ENCODE measurements around the gene ARHGAP21. TPM values are rescaled to one million over a fixed set of nuclear protein-coding genes. Genes with fewer than 3 reads are reported as not detected.

The ARHGAP21 gene
- total and polyA plus RNA-seq, 5 experiments from 2014 or later, result 1.7 to 49.6 (median 7.0) TPM

DNA sequence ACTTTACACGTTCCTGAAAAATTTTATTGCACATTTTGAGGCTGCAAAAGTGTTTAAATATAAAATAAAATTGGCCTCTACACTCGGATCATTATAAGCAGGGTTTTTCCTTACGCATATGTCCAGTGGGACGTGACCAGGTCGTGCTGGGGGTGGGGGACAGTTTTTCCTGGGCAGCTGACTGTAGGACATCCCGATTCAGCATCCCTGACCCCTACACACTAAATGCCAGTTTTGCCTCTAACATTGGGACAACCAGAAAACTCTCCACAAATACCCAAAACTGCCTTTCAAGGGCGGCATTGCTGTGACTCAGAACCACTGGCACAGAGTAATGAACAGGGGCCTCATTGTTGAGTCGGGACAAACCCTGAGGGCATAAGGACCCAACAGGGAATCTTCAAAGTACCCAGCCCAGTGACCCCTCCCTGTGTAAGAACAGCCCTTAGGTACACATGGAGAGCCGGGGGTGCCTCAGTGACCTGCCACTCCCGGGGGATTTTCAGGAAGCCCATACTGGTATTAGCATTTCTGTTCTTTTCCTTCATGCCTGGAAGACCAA, 170.6 kb downstream of the ARHGAP21 start:
- H3K36me3 Mint-ChIP-seq, result no peaks in the 10 kb centered on the region
- no peaks in the 10 kb centered on the region for H3K9me3 Mint-ChIP-seq
- H3K4me3 Mint-ChIP-seq, result no peak overlapping the region
- ATAC-seq, result no peak
- H3K27ac Mint-ChIP-seq, result no peak overlapping the region
- POLR2A ChIA-PET, result no interaction called here
- no peak for DNase-seq
- H3K4me1 Mint-ChIP-seq, result peaks cover 3 to 8% (median 6%) of the 10 kb centered on the region in 4 donors
- H3K27me3 Mint-ChIP-seq, result peaks cover 0 to 7% (median 2%) of the 10 kb centered on the region in 5 donors

DNA sequence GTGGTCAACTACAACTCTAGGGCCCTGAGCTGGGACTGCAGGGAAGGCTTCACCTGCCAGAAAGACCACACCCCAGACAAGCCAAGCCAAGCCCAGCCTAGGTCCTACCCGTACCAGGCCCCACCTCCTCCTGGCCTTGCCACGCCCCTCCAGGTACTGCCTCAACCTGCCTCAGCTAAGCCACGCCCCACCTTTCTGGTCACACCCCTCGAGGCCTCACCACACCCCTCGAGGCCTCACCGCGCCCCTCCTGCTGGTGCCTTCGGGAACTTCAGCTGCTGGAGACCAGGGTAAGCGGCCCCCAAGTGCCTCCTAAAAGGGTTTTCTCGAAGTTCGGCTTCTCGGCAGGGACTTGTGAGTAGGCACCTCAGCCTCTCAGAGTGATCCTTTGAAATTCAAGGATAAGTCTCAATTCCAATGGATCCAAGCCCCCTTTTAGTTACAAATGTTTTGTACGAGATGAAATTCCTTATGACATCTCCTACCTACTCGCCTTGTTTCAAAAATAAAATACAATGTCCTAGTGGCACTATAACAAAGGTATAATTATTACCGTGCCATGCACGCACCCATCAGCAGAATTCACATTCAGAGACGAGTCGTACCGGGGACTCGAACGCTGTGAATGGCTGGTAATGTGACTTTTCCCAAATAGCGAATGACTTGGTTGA, 171.2 kb downstream of the ARHGAP21 start:
- peak in 1 of 2 donors; percentile 47 for ATAC-seq

DNA sequence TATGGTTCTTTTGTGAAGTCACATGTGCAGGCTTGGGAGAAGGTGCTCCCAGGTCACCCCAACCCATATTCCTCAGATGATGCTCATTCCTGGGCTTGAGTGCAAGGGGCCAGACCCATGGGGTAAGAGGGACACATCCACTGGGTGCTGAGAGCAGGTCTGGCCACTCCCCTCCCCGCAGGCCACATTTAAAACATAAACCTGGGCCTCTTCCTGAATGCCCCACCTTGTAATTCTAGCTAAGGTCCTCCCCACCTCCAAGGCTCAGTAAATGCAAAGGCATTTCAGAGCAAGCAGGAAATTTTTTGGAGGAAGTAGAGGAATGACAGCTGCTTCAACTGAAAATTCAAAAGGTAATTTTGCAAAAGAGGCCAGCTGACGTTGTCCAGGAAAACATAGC, 172.5 kb downstream of the ARHGAP21 start:
- no peaks in the 10 kb centered on the region for H3K9me3 Mint-ChIP-seq
- H3K4me1 Mint-ChIP-seq, result no peaks in the 10 kb centered on the region

More for the DNA sequence above, 171.2 kb downstream of the ARHGAP21 start:
- no peak overlapping the region for H3K4me3 Mint-ChIP-seq
- POLR2A ChIA-PET, result interaction anchor here (0.8 kb wide), 1 partner anchor 1557 kb away, joined by 3 read pairs; no protein-coding TSS in a partner anchor
- DNase-seq, result peak in 3 of 10 donors; percentile 1 to 26 (median 1)
- H3K27ac Mint-ChIP-seq, result no peak overlapping the region
- peaks cover 0 to 6% (median 2%) of the 10 kb centered on the region in 5 donors for H3K27me3 Mint-ChIP-seq
- no peaks in the 10 kb centered on the region for H3K9me3 Mint-ChIP-seq
- H3K36me3 Mint-ChIP-seq, result no peaks in the 10 kb centered on the region
- peaks cover 3 to 8% (median 6%) of the 10 kb centered on the region in 4 donors for H3K4me1 Mint-ChIP-seq

DNA sequence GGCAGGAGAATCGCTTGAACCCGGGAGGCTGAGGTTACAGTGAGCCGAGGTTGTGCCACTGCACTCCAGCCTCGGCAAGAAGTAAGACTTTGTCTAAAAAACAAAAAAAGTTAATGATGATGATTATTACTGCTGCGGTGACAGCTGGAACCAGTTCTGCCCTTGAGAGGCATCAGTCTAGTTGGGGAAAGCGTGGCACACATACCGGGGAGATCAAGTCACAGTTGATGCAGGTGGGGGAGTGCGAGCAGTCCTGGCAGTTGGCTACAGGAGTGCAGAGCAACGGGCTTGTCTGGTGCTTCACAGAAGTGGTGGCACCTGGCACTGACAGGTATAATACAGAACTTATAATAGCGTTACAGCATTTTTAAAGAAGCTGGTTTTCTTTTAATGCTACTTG, 173.0 kb downstream of the ARHGAP21 start:
- Mint-ChIP-seq H3K36me3 (no peaks in the 10 kb centered on the region), H3K4me1 (no peaks in the 10 kb centered on the region), H3K27ac (no peak overlapping the region), H3K9me3 (peaks cover 0 to 4% (median 0%) of the 10 kb centered on the region in 9 donors), H3K4me3 (no peak overlapping the region), H3K27me3 (peaks cover 0 to 11% (median 2%) of the 10 kb centered on the region in 5 donors)
- ATAC-seq (no peak), DNase-seq (no peak)
- POLR2A ChIA-PET, result no interaction called here

More for the DNA sequence above, 172.5 kb downstream of the ARHGAP21 start:
- H3K27me3 Mint-ChIP-seq, result peaks cover 0 to 6% (median 2%) of the 10 kb centered on the region in 5 donors
- DNase-seq, result no peak
- H3K4me3 Mint-ChIP-seq, result no peak overlapping the region
- H3K36me3 Mint-ChIP-seq, result no peaks in the 10 kb centered on the region
- H3K27ac Mint-ChIP-seq, result peak overlapping the region in 1 of 10 donors; percentile 34
- ATAC-seq, result no peak
- POLR2A ChIA-PET, result no interaction called here

DNA sequence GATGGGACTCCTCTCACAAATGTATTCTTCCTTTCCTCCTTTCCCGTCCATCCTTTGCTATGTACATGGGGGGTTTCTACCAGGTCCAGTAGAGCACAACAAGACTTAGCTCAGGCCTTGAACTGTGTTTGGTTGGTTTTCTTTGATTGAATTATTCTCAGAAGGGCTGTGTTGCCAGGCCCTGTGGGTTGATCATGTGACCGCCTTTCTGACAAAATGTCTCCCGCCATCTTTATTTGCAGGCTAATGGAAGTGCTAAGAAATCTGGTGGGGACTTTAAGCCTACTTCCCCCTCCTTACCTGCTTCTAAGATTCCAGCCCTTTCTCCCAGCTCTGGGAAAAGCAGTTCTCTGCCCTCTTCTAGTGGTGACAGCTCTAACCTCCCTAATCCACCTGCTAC, 178.1 kb downstream of the ARHGAP21 start:
- ATAC-seq, result no peak
- peaks cover 0 to 19% (median 4%) of the 10 kb centered on the region in 5 donors for H3K27me3 Mint-ChIP-seq
- no peaks in the 10 kb centered on the region for H3K36me3 Mint-ChIP-seq
- H3K27ac Mint-ChIP-seq, result no peak overlapping the region
- H3K4me3 Mint-ChIP-seq, result no peak overlapping the region
- H3K4me1 Mint-ChIP-seq, result no peaks in the 10 kb centered on the region
- POLR2A ChIA-PET, result no interaction called here
- DNase-seq, result no peak
- peaks cover 0 to 14% (median 0%) of the 10 kb centered on the region in 9 donors for H3K9me3 Mint-ChIP-seq

DNA sequence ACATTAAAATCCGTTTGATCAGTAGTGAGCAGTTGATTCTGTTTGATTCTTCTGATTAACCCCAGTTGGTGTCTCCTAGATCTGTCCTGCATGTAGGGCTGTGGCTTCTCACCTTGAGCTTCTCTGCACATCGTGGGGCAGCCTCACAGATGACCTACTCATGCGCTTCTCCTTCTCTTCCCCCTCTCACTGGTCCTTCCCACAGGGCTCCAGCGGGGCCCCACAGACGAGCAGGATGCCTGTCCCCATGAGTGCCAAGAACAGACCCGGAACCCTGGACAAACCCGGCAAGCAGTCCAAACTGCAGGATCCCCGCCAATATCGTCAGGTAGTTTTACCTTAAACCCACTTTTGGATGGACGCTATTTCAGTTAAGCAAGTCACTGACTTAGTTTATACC, 178.9 kb downstream of the ARHGAP21 start:
- H3K27me3 Mint-ChIP-seq, result peaks cover 0 to 19% (median 4%) of the 10 kb centered on the region in 5 donors
- peaks cover 0 to 14% (median 0%) of the 10 kb centered on the region in 9 donors for H3K9me3 Mint-ChIP-seq
- POLR2A ChIA-PET, result no interaction called here
- no peak overlapping the region for H3K27ac Mint-ChIP-seq
- no peaks in the 10 kb centered on the region for H3K4me1 Mint-ChIP-seq
- DNase-seq (no peak), ATAC-seq (no peak)
- no peaks in the 10 kb centered on the region for H3K36me3 Mint-ChIP-seq
- no peak overlapping the region for H3K4me3 Mint-ChIP-seq

DNA sequence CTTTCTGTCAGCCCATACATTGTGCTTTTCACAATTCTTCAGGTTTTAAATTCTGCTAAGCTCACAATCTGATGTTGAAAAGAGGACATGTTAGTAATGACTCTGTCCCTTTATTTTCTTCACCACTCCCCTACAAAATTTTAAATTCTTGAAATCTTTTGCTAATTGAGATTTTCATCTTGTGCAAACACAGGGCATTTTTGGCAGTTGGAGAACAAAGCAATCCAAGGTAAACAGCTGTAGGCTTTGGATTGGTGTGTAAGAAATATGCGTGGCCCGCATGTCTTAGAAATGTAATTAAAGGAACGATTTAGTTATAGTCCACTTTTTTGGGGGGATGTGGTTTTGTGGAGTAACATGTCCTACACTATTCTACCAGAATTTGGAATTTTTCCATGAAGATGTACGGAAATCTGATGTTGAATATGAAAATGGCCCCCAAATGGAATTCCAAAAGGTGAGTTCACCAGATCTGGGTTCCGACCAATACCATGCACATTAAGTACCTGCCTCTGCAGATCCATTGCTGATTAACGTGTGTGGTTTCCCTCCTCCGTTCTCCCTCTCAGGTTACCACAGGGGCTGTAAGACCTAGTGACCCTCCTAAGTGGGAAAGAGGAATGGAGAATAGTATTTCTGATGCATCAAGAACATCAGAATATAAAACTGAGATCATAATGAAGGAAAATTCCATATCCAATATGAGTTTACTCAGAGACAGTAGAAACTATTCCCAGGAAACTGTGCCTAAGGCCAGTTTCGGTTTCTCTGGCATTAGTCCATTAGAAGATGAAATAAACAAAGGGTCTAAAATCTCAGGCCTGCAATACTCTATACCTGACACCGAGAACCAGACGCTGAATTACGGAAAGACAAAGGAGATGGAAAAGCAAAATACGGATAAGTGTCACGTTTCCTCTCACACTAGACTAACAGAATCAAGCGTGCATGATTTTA, 181.1 kb downstream of the ARHGAP21 start:
- Mint-ChIP-seq H3K4me3 (no peak overlapping the region), H3K36me3 (no peaks in the 10 kb centered on the region), H3K9me3 (peaks cover 0 to 14% (median 0%) of the 10 kb centered on the region in 9 donors), H3K27ac (no peak overlapping the region), H3K4me1 (no peaks in the 10 kb centered on the region), H3K27me3 (peaks cover 0 to 19% (median 4%) of the 10 kb centered on the region in 5 donors)
- no peak for DNase-seq
- POLR2A ChIA-PET, result no interaction called here
- no peak for ATAC-seq

DNA sequence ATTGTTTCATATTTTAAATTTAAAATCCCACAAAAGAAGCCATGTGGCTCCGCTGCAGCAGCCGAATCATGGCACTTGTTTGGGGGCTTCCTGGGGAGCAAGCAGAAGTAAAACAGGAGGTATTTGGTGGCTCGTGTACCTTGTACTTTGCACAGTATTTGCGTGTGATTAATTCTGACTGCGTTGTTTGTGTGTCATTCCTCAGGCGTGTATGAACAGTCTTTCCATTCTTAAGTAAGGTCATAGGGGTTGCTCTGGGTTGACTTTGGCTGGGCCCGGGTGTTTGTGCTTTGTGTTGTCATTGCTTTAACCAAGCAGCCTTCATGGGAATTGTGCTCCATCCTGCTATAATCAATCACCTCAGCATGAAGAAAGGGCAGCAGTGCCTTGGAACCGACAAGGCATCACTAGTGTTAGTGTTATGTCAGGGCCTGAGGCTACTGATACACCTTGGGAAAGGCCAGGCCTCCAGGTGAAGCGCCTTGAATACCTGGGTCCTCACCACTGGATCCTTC, 182.4 kb downstream of the ARHGAP21 start:
- no peak overlapping the region for H3K4me3 Mint-ChIP-seq
- ATAC-seq, result no peak

DNA sequence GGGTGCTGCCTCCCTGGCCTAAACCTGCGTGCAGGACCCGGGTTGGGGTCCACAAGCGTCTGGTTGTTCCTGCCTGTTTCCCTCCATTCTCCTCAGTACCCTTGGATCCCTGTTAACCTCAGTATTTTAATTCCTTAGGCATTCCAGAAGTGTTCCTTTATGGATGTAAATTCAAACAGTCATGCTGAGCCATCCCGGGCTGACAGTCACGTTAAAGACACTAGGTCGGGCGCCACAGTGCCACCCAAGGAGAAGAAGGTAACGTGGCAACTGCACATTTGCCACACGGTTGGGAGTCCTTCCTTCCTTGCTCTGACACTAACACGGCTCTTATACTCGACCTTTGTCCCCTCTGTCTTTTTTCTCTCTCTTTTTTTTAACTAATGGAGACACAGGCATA, 187.1 kb downstream of the ARHGAP21 start:
- ATAC-seq (no peak), DNase-seq (no peak)
- Mint-ChIP-seq H3K9me3 (peaks cover 0 to 19% (median 2%) of the 10 kb centered on the region in 9 donors), H3K36me3 (peaks cover 0 to 5% (median 0%) of the 10 kb centered on the region in 3 donors), H3K4me1 (no peaks in the 10 kb centered on the region), H3K27ac (no peak overlapping the region), H3K4me3 (no peak overlapping the region), H3K27me3 (peaks cover 0 to 21% (median 2%) of the 10 kb centered on the region in 5 donors)
- POLR2A ChIA-PET, result no interaction called here

More for the DNA sequence above, 182.4 kb downstream of the ARHGAP21 start:
- Mint-ChIP-seq H3K27ac (no peak overlapping the region), H3K27me3 (peaks cover 0 to 18% (median 4%) of the 10 kb centered on the region in 5 donors), H3K9me3 (peaks cover 0 to 14% (median 0%) of the 10 kb centered on the region in 9 donors), H3K4me1 (no peaks in the 10 kb centered on the region), H3K36me3 (no peaks in the 10 kb centered on the region)
- no peak for DNase-seq
- POLR2A ChIA-PET, result no interaction called here

DNA sequence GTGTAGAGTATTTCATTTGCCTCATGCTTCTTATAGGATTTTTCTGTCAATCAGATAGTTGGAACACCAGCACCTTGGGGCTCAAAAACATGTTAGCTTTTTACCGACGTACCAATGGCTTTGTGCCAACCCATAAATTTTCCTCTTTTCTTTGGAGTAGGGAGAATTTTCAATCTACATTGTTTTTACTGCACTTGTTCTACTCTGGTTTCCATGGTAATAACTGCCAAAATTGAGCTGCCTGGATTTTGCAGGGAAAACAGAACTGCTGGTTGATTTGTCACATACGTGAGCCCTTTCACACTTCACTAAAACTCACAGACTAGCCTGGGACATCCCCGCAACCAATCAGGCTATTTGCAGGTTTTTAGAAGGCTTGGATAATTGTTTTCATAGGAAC, 189.7 kb downstream of the ARHGAP21 start:
- H3K4me1 Mint-ChIP-seq, result no peaks in the 10 kb centered on the region

More for the DNA sequence above, 189.7 kb downstream of the ARHGAP21 start:
- Mint-ChIP-seq H3K9me3 (peaks cover 0 to 19% (median 2%) of the 10 kb centered on the region in 9 donors), H3K4me3 (no peak overlapping the region), H3K27me3 (peaks cover 0 to 32% (median 9%) of the 10 kb centered on the region in 5 donors), H3K27ac (no peak overlapping the region), H3K36me3 (peaks cover 0 to 5% (median 0%) of the 10 kb centered on the region in 3 donors)
- DNase-seq (no peak), ATAC-seq (no peak)
- POLR2A ChIA-PET, result no interaction called here
